ENCODE data around the gene MACROH2A1.

DNA sequence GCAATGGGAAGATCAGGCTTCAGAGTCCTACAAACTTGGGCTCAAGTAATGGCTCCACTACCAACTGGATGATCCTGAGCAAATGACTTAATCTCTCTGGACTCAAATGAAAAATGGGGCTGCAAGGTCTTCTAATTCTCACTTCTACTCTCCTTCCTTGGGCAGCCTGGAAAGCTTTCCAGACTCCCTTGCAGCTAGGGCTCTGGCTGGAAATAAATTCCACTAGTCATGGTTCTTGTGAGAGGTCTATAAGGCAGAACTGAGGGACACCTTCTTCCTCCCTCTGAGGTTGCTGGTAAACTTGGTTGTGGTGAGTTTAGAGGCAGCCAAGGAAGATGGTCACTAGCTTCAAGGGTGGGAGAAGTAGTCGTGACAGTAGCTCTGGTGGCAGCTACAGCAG, 29.6 kb upstream of the MACROH2A1 start:
- no peak for TF ChIP-seq SUZ12 (IDR thresholded peaks at IDR 0.05; ENCODE audit: extremely low read depth, insufficient read depth, insufficient read length)
- no peak for TF ChIP-seq ZNF274 (IDR thresholded peaks at IDR 0.05; ENCODE audit: low read depth, low read length)
- no peak for TF ChIP-seq YY1 (IDR thresholded peaks at IDR 0.05; ENCODE audit: insufficient read depth, insufficient read length)
